Activated CD8-positive, alpha-beta memory T cell treated with anti-CD3 and anti-CD28 coated beads, Interleukin-2, amount 50 U/mL, for 1 hour (primary cell): Measurements from ENCODE around the gene ST8SIA1.

ENCODE experiments used
- DNase-seq: peaks from one replicate; pipeline ENCODE4 v3.0.0-alpha.2; 2020; ENCODE audit errors: extremely low read depth

The ST8SIA1 gene

DNA sequence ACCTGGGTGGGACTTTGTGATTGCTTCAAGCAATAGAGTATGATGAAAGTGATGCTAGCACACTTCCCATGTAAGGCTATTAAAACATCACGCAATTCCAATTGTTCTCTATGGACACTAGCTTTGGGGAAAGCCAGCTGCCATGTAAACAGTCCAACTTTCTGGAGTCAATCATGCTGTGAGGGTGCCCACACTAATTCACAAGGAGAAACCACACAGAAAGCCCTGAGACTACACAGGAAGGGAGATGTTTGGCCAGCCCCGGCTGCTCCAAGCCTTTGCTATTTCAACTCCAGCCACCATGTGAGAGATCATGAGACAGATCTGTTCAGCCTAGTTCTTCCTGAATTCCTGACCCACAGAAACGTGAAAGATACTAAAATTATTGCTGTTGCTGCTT, 96.3 kb downstream of the ST8SIA1 start:
- DNase-seq: no peak

DNA sequence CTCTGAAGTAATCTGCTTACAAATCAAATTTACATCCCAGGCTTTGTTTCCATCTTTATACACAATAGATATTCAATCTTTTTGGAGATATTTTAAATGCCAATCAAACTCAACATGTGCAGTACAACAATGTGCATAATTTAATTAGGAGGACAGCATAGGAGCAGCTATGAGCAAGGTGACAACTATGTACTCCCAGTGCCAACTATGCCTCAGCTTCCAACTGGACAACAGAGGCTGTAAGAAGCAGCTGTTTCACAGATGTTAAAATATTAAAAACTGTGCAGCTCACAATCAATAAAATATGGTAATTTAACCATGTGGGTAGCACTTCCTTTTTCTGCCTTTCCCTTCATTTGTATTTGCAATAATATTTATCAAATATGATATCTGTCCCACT, 99.9 kb downstream of the ST8SIA1 start:
- DNase-seq: no peak

DNA sequence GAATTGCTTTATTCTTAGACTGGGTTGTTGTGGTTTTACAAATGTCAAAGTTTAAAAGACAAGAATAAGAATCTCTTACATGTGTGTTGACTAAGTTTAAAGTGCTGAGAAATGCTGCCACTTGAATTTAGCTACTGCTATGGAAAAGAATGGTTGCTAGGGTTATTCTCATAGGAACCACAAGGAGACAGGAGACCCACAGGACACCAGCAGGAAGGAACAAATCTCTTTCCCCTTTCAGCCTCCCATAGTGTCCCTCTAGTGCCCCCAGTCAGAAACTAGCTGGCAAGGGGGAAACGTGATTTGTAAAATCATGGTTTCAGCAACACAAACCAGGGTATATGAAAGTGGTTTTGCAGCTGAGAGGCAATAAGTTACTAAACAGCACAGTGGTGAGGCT, 102.7 kb downstream of the ST8SIA1 start:
- DNase-seq: no peak

DNA sequence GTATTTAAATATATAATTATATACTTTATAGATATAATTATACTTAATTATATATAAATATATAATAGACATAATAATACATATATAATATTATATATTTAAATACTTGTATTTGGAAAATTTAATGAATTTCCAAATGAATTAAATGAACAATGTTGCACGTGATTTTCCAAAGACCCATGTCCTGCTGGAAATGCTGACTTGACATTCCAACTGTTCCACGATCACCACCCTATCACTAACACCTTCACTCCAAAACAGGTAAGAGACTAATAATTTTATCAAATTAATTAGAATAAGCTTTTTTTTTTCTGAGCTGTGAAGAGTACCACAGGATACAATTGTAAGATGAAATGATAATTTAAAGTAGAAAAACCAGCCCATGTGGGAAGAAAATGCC, 103.4 kb downstream of the ST8SIA1 start:
- DNase-seq: no peak

DNA sequence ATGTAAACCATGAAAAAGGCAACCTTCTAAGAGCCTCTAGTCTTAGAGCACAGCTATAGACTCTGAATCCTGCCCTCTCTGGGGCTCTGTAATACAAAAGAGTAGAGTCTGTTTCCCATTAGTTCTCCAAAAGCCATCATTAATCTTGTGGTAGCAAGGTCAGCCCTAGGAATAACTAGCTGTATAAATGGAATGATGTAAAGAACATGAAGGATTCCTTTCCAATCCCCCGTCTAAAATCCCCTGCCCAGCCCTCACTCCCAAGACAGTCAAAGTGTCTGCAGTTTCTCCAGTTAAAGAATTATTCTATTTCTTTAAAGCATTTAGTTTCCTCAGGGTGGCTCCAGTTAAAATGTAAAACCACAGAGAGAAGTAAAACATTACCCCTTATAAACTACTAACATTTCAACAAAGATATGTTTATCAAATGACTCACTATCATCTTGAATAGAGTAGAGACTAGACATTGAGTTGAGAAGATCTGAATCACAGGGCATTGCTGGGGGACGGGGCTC, 104.2 kb downstream of the ST8SIA1 start:
- no peak for DNase-seq

DNA sequence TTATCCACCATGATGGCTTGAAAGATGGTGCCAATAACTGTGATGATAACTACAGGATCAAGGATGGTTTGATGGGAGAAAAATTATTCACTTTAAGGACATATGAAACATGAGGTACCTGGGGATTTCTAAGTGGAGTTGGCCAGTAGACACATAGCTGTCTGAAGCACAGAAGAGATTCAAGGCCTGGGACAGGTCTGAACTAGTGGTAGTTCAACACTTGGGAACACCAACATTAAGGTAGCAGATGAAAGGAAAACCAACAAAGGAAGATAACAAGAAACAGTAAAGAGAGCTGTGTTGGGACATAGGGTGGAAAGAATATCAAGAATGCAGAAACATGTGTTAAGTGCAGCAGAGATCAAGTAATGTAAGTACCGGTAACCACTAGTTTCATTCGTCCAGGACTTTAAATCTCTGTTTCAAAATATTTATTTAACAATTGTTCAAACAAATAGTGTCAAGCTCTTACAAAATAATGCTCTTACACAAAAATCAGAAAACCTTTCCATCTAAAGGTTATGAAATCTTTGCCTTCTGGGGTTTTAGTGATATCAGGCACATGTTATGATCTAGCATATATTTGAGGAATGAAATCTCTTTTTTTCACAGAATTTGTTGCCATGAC, 104.7 kb downstream of the ST8SIA1 start:
- no peak for DNase-seq

DNA sequence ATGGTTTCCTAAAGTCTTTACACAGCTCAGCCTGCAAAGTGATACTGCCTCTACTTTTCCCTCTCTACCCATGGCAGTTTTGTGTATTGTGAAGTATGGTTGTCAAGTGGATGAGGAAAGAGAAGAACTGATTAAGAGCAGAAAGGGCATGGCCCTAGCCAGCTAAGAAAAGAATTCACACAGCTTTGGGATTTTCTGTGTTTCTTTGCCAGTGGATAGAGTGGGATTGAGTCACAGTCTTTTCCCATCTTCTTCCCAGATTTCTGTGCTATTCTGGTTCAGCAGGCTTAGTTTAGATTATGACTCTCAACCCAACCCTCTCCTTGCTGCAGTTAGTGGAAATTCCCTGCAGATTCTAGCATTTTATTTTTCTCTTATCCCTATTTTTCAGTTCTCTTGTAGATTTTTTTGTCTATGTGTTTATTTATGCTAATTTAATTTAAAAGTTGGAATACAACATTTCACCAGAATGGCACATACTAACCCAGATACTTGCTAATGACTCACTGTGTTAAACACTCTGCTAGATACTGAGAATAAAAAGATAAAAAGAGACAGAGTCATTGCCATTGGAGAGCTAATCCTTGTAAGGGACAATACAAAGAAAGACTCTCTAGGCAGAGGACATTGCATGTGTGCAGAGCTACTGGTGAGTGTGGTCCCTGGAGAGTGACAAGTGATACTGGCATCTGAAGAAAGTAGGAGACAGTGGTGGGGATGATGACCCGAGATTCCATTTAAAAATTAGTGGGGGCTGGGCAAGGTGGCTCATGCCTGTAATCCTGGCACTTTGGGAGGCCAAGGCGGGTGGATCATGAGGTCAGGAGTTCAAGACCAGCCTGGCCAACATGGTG, 106.3 kb downstream of the ST8SIA1 start:
- no peak for DNase-seq

DNA sequence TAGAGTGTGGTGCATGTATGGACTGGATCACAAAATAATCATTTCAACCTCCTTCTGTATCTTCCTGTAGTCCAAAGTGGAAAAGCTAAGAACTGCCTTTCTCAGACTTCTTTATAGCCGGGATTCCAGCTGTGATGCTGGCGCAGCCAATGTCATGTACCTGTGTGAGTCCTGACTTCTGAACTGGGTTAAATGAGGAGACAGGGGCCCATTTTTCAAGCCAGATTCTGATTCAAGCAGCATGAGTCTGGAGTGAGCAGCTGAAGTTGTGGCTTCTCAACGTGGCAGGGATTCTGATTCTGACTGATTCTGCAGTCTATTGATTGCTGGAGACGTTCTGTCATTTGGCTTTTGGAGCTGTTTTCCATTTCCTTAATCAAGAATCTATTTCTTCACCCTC, 111.2 kb downstream of the ST8SIA1 start:
- DNase-seq: no peak

DNA sequence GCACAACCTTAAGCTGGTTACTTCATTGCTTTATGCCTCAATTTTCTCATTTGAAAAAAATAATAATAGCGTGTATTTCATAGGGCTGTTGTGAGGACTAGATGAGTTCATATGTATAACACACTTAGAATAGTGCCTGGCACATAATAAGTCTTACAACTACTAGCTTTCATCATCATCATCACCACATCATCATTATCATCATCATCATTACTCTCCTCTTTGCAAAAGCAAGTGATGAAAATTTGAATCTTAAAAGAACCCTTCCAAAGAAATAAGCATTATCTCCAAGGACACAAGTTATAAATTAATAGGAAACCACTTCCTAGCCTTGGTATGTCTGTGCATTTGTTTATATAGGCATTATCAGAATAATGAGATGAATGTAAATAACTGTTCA, 117.0 kb downstream of the ST8SIA1 start:
- DNase-seq: no peak

DNA sequence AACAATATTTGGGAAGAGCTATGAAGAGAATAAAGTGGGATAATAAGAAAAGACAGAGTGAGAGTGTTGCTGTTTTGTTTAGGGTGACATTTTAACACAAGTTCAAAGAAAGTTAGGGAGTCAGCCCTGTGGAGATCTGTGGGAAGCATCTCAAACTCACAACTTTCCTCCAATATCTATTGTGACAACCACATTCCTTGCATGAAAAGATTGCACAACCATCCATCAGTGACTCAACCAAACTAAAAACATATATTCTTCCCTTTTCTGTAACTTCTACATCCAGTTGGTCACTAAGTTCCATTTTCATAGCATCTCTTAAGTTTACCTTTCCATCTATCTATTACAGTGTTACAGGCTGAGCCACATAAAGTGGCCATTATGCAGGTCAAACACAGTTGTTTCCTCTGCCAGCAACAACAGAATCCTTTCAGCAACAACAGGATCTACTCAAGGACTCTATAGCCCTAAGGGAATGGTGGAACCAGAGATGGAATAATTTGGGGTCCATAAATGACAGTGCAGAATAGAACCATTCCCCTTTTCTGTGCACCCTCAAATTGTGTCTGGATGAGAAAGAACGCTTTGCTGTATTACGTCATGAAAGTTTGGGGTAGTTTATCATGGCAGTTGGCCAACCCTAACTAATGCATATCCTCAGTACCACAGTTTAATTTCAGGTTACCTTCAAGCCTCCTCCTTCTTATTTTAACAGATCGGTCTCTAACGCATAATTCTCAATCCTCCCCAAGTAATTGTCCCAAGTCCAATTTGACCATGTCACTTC, 118.8 kb downstream of the ST8SIA1 start:
- no peak for DNase-seq

DNA sequence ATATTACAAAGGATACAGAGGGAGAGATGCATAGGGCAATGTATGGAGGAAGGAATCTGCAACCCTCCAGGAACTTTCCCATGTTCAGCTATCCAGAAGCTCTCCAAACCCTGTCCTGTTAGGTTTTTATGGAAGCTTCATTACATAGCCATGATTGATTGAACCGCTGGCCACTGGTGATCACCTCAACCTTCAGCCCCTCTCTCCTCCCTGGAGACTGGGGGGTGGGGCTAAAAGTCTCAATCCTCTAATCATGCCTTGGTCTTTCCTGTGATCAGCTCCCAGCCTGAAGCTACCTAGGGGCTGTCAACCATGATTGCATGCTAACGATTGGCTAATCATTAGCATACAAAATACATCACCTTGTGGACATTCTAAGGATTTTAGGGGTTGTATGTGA, 123.4 kb downstream of the ST8SIA1 start:
- no peak for DNase-seq

DNA sequence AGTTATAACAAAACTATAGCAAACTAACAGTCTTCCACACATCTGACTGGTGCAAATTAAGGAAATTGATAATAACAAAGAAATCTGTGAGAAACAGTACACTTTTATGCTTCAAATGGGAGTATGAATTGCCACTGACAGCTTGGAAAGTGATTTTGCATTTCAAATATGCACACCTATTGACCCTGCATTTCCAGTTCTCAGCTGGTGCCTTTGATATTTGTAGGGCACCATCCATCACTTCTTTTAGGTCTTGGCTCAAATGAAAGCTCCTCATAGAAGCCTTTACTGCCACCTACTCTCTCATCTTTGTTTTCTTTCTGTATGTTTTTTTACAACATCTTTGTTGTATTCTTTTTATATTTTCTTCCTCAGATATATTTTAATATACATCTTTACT, 125.1 kb downstream of the ST8SIA1 start:
- no peak for DNase-seq

DNA sequence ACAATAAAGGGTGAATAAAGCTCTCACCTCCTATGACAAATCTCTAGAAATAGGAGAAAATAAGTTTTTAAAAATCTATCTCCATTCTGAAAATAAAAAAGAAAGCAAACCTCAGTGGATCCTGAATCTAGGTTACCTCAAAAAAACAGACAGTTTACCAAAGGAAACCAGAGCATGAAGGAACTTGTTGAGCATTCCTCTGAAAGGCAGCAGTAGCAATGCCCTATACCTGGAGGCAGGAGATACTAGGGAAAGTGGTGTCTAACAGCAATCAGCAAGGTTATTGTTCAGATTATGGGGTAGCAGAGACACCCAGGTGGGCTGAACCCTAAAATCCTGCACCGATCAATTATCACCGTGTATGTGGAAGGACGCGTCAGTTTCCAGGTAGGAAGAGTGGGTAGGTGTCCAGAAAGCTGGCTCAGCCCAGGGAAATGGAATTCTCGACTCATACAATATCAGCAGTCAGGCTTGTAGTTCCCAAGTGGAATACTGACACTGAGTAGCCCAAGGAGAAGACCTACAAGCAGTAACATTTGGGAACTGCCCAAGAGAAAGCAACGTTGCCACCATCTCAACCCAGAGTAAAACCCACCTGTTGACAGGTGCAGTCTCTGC, 128.3 kb downstream of the ST8SIA1 start:
- no peak for DNase-seq

DNA sequence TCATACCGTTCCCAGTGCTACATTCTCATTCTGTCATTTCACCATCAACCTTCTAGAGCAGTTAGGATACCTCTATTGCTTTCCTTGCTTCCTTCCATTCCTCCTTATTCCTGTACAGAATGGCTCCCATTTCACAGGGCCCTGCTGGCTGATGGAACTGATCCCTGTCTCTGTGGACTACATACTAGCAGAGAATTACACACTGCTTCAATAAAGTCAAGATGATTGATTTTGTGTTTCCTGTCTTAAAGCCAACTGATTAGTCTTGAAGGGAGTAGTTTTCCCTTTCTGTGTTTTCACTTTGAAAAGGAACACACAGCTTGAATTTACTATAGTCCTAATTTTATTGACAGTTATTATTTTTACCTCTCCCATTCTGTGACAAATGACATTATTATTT, 130.1 kb downstream of the ST8SIA1 start:
- DNase-seq: no peak

DNA sequence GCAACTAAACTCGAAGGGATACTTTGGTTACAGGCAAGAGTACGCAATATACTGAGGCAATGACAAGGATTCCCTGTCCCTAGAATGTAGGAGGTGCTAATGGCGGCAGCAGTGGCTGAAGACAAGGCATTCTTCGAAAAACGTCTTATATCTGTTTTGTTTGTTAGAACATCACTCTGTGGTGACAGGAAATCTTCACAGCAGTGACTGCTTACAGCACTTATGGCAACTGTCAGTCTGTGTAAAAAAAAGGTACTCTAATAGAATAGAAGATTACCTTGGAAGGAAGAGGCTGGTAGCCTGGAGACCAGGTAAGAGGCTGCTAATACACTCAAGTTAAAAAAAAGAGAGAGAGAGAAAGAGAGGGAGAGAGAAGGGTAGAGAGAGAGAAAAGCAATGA, 131.7 kb downstream of the ST8SIA1 start:
- no peak for DNase-seq

DNA sequence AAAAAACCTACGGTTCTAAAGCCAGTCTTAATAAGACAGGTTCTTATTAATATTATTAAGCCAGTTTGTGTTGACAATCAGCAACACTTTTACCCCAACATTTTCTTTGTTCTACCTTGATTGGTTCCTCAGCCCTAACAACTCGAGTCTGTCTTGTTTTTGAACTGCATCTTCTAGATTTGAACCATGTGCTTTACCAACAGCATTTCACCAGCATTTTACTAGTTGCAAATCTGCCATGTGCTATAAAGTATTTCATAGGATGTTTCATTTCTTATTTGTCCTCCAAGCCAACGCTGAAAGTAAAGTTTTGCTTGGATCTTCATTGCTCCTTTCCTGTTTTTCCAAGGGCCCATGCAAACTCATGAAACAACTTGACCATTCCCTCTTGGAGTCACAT, 133.4 kb downstream of the ST8SIA1 start:
- no peak for DNase-seq

DNA sequence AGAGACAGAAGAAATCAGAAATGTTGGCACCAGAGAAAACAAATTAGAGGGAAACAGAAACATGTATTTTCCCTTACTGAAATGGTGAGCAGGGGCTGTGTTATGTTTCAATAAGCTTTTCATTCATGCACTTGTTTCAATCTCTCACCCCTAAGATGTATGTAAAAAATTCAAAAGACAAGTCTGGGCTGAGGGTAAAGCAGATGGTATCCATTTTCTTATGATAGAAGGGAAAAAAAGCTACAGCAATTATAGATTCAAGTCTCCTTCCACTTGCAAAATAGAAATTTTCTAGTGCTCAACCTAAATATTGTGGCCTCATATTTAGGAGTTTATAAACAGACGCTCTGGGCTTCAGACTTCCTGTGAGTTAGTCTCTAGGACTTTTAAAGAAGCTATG, 138.3 kb downstream of the ST8SIA1 start:
- no peak for DNase-seq

DNA sequence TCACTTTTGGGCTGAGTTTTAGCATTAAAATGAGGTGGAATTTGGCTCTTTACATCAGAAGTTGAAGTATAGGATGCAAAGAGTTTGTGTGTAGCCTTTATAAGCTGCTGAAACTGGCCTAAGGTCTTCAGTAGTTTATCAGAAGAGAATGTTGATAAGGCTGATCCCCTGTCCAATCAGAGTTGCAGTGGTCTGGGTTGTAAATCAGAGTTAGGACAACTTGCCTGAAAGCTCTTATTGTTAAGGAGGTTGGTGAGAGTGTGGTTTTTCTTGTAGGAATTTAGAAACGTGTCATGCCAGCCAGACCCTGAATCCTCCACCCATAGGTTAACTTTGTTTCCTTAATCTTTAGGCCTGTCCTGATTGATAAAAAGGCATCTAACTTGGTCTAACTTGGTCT, 143.5 kb downstream of the ST8SIA1 start:
- no peak for DNase-seq

DNA sequence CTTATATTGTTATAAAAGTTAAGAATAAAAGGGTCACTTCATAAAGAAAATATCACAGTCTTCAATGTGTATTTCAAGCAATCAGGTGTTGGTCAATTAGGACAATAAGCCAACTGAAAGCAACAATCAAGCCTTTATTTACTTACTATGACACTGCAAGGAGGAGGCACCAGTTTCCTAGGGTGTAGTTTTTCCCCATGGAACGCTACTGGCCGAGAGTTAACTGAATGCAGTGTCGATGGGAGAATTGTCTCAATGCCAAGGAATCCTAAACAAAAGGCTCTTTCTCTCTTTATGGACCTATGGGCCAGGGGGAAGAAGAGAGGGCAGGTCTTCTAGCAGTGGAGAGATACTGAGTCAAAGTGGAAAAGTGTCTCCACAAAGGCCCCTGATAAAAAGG, 146.1 kb downstream of the ST8SIA1 start:
- no peak for DNase-seq

DNA sequence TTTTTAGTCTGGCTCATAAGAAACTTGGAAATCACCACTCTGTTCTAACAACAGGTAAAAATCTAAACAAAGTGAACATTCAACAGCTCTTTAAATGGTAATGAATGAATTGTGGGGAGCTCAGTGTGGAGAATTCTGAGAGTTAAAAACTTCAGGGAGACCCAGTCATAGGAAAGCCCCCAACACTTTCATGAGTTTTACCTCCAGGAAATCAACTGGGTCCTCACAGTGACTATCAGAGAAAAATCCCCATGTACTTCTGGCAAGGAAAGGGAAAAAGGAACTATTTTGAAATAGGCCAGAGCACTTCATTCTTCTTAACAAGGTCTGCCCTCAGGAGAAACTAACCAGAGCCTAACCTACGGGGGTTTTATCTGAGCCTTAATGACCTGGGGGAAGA, 153.8 kb downstream of the ST8SIA1 start:
- no peak for DNase-seq

DNA sequence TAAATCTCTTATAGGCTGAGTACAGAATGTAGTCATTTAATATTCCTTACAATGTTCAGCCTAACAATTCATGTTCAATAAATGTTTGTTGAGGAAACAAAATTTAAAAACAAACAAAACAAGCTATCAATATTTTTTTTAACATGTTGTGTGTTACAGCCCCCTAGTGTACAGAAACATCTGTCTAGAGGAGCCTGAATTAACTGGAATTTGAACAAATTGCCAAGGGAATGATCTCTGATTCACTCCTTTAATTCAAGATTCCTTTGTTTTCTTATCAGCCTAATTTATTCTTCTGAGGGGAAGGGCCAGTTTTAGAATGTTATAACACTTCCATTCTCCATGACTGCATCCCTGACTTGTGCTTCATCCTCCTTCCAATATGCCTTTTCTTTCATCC, 161.3 kb downstream of the ST8SIA1 start:
- DNase-seq: no peak

DNA sequence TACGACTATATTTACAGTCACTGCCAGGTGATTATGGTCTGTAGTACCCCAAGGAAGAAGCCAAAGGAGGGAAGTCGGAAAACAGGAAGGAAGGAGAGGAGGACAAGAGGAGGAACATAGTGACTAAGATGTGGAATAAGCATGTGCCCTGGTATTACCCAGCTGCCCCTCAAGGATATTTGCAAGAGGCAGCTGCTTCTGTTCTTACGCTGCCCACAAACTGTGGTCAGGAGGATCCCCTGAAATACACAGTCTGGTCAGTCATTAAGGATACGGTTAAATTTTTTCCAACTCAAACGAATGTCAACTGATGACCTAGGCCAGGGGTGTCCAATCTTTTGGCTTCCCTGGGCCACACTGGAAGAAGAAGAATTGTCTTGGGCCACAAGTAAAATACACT, 162.0 kb downstream of the ST8SIA1 start:
- no peak for DNase-seq
